SU-DHL-6 (cell line): Measurements from ENCODE around the gene MTHFD1.

Experiments used
- H2AFZ ChIP-seq: fragments of 200-600 bp; sonication (generic); 2 replicates; pipeline ENCODE4 v1.6.1; 2014; ENCODE audit warnings: low read depth, mild to moderate bottlenecking, moderate library complexity, mixed read lengths, antibody characterized with exemption, low read length; ENCODE audit not compliant: severe bottlenecking
- H3F3A ChIP-seq: fragments of 200-600 bp; shearing (Covaris generic); 2 replicates; pipeline ENCODE4 v1.6.0; 2016; ENCODE audit warnings: antibody characterized with exemption, mild to moderate bottlenecking; ENCODE audit not compliant: insufficient read depth
- H3K27ac ChIP-seq: fragments of 200-600 bp; sonication (generic); 2 replicates; pipeline ENCODE4 v1.5.1; 2016; ENCODE audit warnings: low read depth, mild to moderate bottlenecking, low read length, moderate library complexity, mixed read lengths
- H3K27me3 ChIP-seq: fragments of 200-600 bp; sonication (generic), shearing (Covaris generic); 2 replicates; pipeline ENCODE4 v1.6.0; 2014; ENCODE audit warnings: mild to moderate bottlenecking, low read length
- H3K36me3 ChIP-seq: fragments of 200-600 bp; sonication (generic); 2 replicates; pipeline ENCODE4 v1.6.1; 2014; ENCODE audit warnings: mild to moderate bottlenecking, low read length, mixed read lengths
- H3K4me2 ChIP-seq: fragments of 300-600, 200-600 bp; shearing (Covaris generic), sonication (generic); 2 replicates; pipeline ENCODE4 v1.6.0; 2014; ENCODE audit warnings: low read length, low read depth, mild to moderate bottlenecking; ENCODE audit not compliant: poor library complexity, severe bottlenecking
- H3K4me3 ChIP-seq: fragments of 200-600 bp; sonication (generic); 2 replicates; pipeline ENCODE4 v1.5.1; 2014; ENCODE audit warnings: antibody characterized with exemption, low read length, mild to moderate bottlenecking, mixed read lengths; ENCODE audit not compliant: insufficient read depth, poor library complexity, severe bottlenecking
- H3K79me2 ChIP-seq: fragments of 200-600 bp; sonication (generic); 2 replicates; pipeline ENCODE4 v1.6.1; 2014; ENCODE audit warnings: mild to moderate bottlenecking, low read length, moderate library complexity; ENCODE audit not compliant: insufficient read depth
- H3K9ac ChIP-seq: fragments of 200-600 bp; sonication (generic); 2 replicates; pipeline ENCODE4 v1.7.0; 2014; ENCODE audit warnings: mild to moderate bottlenecking, low read length
- H3K9me2 ChIP-seq: fragments of 200-600 bp; sonication (generic); replicated peaks from 2 replicates; pipeline ENCODE4 v1.6.1; 2014; ENCODE audit warnings: low read length; ENCODE audit not compliant: insufficient read depth
- H3K9me3 ChIP-seq: fragments of 200-600 bp; sonication (generic); 2 replicates; pipeline ENCODE4 v1.6.1; 2014; ENCODE audit warnings: low read length, mixed read lengths; ENCODE audit not compliant: insufficient read depth
- H4K20me1 ChIP-seq: fragments of 200-600 bp; sonication (generic); 2 replicates; pipeline ENCODE4 v1.6.1; 2014; ENCODE audit warnings: low read depth, mild to moderate bottlenecking, antibody characterized with exemption, low read length, moderate library complexity, mixed read lengths
- CTCF ChIP-seq: fragments of 200-600 bp; sonication (generic); IDR thresholded peaks from one replicate; pipeline ENCODE4 v1.5.1; 2017; ENCODE audit warnings: antibody characterized with exemption, mild to moderate bottlenecking, low read length, moderate library complexity; ENCODE audit not compliant: insufficient read depth, poor library complexity, severe bottlenecking
- EZH2phosphoT487 ChIP-seq: fragments of 200-600 bp; sonication (generic), shearing (Covaris generic); conservative IDR thresholded peaks from 2 replicates; pipeline ENCODE4 v1.6.1; 2018; ENCODE audit warnings: mild to moderate bottlenecking, antibody characterized with exemption, low read length, moderate library complexity, mixed read lengths

The MTHFD1 gene

GRCh38 chr14:64495252-64495651 lies 107.1 kb downstream of the MTHFD1 start:
- no peak overlapping the region for H3K4me3 ChIP-seq
- peaks cover 91% of the 10 kb centered on the region for H3K79me2 ChIP-seq
- H3K9me2 ChIP-seq: no peaks in the 10 kb centered on the region

DNA sequence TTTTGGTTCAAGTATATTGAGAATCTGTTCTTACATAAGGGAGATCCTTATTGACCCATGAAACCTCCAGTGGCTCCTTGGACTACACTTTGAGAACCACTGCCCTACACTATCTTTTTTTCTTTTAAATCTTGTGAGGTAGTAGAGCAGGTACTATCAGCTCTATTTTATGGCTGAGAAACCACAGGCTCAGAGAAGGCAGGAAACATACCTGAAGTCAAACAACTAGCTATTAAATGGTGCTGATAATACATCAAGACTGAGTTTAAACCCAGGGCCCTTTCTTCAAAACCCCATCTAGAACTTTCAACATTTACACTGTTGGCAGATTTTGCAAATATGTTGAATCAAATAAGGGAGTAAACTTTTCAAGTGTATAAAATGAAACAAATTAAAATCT lies 108.6 kb downstream of the MTHFD1 start:
- TF ChIP-seq CTCF: no peak
- no peak for TF ChIP-seq EZH2phosphoT487
- Histone ChIP-seq H4K20me1 (0 out of 2 replicates have a peak, but pooled peaks cover 5% of the 10 kb centered on the region), H3K9ac (no peak overlapping the region), H3K9me3 (no peaks in the 10 kb centered on the region), H3K9me2 (no peaks in the 10 kb centered on the region), H3F3A (peaks cover 23% of the 10 kb centered on the region), H3K79me2 (peaks cover 92% of the 10 kb centered on the region), H3K27ac (peak overlapping the region; percentile 30; the same call in 1 of the 2 replicates), H2AFZ (no peak overlapping the region), H3K4me2 (peak overlapping the region; percentile 0), H3K36me3 (peaks cover 29% of the 10 kb centered on the region), H3K27me3 (no peaks in the 10 kb centered on the region), H3K4me3 (no peak overlapping the region)

More at GRCh38 chr14:64495252-64495651, 107.1 kb downstream of the MTHFD1 start:
- Histone ChIP-seq H3K36me3 (peaks cover 33% of the 10 kb centered on the region), H3K9me3 (no peaks in the 10 kb centered on the region), H3K27me3 (no peaks in the 10 kb centered on the region), H3F3A (peaks cover 12% of the 10 kb centered on the region; the same call in 1 of the 2 replicates), H2AFZ (no peak overlapping the region), H3K4me2 (no peak overlapping the region), H3K27ac (no peak overlapping the region), H4K20me1 (0 out of 2 replicates have a peak, but pooled peaks cover 5% of the 10 kb centered on the region), H3K9ac (no peak overlapping the region)
- TF ChIP-seq CTCF (no peak), EZH2phosphoT487 (no peak)

GRCh38 chr14:64500088-64500487 lies 111.9 kb downstream of the MTHFD1 start:
- Histone ChIP-seq H3K4me3 (no peak overlapping the region), H3K79me2 (peaks cover 80% of the 10 kb centered on the region), H3K36me3 (peaks cover 19% of the 10 kb centered on the region), H3K9me3 (no peaks in the 10 kb centered on the region), H3K9me2 (no peaks in the 10 kb centered on the region), H4K20me1 (0 out of 2 replicates have a peak, but pooled peaks cover 5% of the 10 kb centered on the region), H3K27ac (peak overlapping the region; percentile 1; the same call in 1 of the 2 replicates), H3K9ac (0 out of 2 replicates have a peak overlapping the region, but pooled peaks have one; percentile 99), H3F3A (peaks cover 49% of the 10 kb centered on the region), H3K27me3 (no peaks in the 10 kb centered on the region), H3K4me2 (peak overlapping the region; percentile 76), H2AFZ (no peak overlapping the region)
- TF ChIP-seq EZH2phosphoT487 (no peak), CTCF (no peak)
